Measurements from ENCODE around the gene EHD2.
"Not testable (repeated sequence)": the region's sequence is repeated elsewhere in the genome, so short reads cannot be mapped to it uniquely, and the experiment has no call there.

EHD2 gene

DNA sequence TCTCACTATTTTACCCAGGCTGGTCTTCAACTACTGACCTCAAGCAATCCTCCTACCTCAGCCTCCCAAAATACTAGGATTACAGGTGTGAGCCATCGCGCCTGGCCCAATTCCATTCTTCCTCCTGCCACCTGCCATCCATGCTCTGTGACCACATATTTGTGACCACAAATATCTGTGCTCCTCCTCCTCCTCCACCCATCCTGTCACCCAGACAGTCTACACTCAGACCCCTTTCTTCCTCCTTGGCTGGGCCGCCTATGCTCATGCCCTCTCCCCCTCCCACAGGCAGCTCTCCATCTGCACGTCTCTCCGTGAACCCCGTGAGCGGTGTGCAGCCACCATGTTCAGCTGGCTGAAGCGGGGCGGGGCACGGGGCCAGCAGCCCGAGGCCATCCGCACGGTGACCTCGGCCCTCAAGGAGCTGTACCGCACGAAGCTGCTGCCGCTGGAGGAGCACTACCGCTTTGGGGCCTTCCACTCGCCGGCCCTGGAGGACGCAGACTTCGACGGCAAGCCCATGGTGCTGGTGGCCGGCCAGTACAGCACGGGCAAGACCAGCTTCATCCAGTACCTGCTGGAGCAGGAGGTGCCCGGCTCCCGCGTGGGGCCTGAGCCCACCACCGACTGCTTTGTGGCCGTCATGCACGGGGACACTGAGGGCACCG, 3.2 kb downstream of the EHD2 start:
- DNase-seq: no peak

DNA sequence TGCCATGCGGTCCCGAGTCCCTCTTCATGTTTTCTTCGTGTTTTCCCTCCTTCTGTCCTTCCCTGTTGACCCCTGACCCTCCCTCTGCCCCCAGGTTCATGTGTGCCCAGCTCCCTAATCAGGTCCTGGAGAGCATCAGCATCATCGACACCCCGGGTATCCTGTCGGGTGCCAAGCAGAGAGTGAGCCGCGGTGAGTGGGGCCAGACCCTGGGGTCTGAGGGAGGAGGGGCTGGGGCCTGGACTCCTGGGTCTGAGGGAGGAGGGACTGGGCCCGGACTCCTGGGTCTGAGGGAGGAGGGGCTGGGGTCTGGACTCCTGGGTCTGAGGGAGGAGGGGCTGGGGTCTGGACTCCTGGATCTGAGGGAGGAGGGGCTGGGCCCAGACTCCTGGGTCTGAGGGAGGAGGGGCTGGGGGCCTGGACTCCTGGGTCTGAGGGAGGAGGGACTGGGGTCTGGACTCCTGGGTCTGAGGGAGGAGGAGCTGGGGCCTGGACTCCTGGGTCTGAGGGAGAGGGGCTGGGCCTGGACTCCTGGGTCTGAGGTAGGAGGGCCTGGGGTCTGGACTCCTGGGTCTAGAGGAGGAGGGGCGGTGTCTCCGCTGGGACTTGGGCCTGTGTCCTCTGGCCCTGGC, 5.3 kb downstream of the EHD2 start:
- DNase-seq: not testable (repeated sequence)

DNA sequence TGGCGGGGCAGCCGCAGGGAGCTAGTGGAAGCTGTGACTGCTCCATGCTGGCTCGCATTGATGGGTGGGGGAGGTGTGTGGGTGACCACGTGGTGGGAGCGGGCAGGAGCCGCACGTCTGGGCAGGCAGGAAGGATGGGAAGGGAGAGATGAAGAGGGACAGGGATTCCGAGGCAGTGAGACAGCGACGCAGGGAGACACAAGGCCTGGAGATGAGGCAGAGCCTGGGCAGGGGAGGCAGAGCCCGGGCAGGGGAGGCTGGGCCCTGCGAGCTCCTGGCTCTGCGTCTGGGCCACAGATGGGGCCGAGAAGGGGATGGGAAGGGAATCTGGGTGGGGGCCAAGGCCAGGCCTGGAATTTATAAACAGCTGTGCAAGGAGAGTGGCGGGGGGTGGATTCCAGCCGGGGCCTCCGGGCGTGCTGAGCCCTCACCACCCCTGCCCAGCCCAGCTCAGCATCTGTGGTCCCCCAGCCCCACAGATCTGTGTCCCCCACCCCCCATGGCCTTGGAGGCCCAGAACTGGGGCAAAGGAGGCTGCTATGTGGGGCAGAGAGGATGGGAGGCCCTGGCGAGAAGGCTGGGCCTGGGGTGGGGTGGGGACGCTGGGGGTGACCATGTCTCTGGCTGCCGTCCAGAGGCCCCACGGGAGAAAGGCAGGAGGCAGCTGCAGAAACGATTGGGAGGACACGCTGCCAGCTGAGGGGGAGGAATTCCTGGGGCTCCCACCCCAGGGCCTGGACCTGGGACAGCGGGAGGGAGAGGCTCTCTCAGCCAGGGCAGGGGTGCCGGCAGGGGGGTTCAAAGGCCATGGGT, 6.0 kb downstream of the EHD2 start:
- no peak for DNase-seq

DNA sequence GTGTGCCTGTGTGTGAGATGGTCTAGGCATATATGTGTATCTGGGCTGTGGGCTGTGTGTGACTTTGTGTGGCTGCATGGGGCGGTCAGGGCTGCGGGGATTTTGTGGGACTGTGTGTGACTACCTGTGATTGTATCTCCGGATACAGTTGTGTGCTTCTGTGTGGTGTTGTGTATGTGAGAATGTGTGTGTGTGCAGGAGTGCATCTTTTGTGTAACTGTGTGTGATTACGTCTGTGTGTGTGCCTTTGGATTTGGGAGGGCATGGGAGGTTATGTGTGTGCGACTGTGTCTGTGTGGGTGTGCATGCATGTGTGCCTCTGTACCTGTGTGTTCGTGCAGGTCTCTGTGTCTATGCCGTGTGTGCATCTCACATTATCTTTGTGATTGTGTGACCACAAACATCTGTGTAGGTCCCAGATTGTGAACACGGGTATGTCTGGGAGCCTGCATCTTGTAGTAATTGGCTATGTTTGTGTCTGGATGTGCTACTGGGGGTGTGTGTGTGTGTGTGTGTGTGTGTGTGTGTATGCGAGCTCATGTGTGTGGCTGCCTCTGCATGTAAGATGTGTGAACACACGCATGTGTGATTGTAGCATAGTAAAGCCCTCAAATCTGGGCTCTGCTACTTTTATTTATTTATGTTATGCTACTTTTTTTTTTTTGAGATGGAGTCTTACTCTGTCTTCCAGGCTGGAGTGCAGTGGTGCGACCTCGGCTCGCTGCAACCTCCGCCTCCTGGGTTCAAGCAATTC, 7.6 kb downstream of the EHD2 start:
- no peak for DNase-seq

DNA sequence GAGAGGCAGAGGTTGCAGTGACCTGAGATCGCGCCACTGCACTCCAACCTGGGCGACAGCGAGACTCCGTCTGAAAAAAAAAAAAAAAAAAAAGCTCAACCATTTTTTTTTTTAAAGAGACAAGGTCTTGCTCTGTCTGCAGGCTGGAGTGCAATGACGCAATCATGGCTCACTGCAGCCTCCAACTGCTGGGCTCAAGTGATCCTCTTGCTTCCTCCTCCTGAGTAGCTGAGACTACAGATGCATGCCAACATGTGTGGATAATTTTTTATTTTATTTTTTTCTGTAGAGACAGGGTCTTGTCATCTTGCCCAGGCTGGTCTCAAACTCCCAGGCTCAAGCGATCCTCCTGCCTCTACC, 10.3 kb downstream of the EHD2 start:
- no peak for DNase-seq

DNA sequence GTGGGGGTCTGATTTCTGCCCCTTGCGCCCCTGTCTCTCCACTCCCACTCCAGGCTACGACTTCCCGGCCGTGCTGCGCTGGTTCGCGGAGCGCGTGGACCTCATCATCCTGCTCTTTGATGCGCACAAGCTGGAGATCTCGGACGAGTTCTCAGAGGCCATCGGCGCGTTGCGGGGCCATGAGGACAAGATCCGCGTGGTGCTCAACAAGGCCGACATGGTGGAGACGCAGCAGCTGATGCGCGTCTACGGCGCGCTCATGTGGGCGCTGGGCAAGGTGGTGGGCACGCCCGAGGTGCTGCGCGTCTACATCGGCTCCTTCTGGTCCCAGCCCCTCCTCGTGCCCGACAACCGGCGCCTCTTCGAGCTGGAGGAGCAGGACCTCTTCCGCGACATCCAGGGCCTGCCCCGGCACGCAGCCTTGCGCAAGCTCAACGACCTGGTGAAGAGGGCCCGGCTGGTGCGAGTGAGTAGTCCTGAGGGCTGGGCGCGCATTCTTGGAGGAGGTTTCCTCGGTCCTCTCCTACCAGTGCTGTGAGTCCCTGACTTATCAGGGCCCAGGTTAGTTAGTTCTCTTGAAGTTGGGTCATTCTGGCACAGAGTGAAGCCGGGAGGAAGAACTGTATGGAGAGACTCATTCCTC, 12.7 kb downstream of the EHD2 start:
- no peak for DNase-seq

DNA sequence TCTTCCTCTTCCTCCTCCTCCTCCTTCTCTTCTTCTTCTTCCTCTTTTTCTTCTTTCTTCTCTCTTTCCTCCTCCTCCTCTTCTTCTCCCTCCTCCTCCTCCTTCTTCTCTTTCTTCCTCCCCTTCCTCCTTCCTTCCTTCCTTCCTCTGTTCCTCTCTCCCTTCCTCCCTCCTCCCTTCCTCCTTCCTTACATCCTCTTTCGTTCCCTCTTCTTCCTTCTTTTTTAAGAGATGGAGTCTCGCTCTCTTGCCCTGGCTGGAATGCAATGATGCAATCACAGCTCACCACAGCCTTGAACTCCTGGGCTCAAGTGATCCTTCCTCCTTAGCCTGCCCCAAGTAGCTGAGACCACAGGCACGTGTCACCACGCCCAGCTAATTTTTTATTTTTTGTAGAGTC, 13.2 kb downstream of the EHD2 start:
- no peak for DNase-seq

DNA sequence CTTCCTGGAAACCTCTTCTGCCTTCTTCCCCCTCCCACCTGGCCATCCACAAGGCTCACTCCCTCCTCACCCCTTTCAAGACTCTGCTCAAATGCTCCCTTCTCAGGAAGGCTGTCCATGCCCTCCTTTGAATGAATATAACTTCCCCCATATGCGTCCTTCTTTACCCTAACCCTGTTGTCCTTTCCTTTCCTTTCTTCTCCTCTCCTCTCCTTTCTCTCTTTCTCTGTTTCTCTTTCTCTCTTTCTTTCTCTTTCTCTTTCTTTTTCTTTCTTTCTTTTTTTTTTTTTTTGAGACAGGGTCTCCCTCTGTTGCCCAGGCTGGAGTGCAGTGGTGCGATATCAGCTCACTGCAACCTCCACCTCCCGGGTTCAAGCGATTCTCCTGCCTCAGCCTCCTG, 15.1 kb downstream of the EHD2 start:
- not testable (repeated sequence) for DNase-seq

DNA sequence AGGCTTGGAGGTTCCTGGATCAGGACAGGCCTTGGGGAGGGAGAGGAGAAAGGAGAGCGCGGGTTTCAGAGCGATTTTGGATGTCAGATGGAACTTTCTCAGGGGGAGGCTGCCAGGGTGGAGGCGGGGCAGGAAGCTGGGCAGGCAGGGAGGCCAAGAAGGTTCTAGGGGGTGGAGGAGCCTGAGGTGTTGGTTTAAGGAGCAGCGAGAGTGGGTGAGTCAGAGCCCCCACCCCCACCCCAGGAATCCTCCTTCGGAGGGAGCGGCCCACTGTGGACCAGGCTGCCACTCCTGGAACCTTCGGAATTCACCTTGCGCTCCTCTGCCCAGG, 16.2 kb downstream of the EHD2 start:
- DNase-seq: no peak

DNA sequence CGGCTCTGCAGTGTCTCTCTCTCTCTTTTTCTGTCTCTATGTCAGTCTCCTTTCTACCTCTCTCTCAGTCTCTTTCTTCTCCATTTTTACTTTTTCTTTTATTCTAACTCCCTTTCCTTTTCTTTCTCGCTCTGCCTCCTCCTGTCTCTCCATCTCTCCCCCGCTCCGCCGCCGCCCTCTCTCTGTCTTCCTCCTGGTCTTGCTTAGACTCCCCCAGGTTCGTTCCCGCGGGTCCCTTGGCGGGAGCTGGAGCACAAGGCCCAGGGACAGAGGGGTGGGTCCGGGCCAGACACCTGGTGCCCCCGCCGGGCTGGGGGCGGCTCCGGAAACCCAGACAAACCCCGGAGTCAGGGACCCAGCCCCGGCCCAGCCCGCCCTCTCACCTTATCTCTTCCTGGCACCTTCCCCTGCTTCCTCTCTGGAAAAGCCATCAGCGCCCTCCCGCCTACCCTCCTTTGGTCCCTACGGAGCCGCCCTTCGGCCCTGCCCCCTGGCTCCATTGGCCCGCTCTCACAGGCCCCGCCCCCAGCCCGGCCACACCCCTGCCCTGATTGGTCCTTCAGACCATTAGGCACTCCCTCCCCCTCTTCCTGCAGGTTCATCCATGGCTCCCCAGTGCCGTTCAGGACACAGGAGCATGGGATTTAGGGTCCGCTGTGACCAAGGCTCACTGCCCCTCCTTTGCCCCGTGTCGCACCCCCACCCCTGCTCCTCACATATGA, 16.7 kb downstream of the EHD2 start:
- DNase-seq: no peak

DNA sequence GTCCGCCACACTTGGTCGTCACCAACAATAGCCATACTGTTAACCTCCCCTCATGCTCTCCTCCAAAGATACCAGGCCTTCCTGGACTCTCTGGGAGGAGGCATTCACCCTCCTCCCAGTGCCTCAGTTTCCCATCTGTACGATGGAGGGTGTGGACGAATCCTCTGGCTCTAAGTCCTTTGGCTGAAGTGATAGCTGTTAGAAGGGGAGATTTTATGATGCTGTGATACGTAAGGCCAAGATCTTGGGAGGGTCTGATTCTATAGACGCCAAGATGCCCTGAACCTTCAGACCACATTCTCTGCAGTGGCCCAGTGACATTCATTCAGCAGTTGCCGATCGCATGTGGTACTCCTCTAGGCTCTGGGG, 17.3 kb downstream of the EHD2 start:
- no peak for DNase-seq

DNA sequence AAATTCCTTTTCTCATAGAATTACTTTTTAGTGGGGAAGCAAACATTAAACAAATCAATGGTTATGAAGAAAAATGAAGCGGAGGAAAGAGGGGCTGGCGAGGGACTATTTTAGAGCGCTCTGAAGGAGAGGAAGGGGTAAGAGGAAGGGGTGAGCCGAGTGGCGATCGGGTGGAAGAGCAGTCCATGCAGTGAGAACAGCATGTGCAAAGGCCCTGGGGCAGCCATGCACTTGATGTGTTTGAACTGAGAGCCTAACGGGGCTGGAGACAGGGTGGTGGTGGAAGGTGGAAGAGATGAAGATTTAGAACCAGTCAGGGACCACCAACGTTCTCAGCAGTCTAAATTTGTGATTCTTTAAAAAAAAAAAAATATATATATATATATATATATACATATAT, 17.7 kb downstream of the EHD2 start:
- DNase-seq: no peak

DNA sequence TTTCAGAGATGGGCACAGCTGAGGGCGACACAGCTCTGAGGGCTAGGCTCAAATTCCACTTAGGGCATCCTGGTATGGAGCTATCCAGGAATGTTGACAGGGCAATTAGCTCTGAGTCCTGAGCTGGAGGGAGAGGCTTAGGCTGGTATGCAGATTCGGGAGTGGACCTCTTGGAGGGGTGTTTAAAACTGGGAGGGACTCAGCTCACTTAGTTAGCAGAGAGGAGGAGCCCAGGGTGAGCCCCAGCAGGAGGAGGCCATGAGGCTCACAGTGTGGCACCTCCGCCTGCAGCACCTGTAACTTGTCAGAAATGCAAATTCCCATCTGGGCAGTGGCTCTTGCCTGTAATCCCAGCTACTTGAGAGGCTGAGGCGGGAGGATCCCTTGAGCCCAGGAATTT, 21.9 kb downstream of the EHD2 start:
- DNase-seq: no peak

DNA sequence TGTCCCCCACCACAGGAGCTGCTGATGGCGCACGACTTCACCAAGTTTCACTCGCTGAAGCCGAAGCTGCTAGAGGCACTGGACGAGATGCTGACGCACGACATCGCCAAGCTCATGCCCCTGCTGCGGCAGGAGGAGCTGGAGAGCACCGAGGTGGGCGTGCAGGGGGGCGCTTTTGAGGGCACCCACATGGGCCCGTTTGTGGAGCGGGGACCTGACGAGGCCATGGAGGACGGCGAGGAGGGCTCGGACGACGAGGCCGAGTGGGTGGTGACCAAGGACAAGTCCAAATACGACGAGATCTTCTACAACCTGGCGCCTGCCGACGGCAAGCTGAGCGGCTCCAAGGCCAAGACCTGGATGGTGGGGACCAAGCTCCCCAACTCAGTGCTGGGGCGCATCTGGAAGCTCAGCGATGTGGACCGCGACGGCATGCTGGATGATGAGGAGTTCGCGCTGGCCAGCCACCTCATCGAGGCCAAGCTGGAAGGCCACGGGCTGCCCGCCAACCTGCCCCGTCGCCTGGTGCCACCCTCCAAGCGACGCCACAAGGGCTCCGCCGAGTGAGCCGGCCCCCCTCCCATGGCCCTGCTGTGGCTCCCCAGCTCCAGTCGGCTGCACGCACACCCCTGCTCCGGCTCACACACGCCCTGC, 27.8 kb downstream of the EHD2 start:
- no peak for DNase-seq

DNA sequence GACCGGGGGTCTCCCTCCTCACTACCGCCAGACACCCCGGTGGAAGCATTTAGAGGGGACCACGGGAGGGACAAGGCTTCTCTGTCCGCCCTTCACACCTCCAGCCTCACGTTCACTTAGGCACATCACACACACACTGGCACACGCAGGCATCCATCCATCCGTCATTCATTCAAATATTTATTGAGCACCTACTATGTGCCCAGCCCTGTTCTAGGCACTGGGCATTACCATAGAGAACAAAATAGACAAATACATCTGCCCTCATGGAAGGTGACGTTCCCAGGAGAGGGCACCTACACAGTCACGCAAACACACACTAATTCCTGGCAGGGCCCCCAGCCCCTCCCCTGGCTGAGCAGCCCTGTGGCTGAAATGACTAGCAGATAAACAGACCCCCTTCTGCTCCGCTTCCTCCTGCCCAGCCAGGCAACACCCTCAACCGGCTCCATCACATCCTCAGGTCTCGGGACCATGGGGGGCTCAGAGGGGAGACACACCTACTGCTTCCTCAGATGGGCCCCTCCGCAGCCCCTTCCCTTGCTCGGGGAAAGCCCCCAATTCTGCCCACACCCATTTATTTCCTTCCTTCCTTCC, 28.4 kb downstream of the EHD2 start:
- no peak for DNase-seq

DNA sequence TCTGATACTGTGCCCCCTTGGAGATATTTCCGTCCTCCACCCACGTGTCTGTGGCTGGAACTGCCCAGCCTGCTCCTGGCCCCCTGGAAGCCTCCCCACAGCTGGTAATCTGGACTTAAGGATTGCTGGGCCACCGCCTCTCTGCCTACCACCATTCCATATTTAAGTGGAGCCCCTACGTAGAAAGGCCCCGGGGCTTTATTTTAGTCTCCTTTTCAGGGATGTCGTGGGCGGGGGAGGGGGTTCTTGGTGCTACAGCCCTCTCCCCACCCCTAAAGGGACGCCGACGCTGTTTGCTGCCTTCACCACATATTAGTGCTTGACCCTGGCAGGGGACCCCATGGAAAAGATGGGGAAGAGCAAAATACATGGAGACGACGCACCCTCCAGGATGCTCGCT, 29.4 kb downstream of the EHD2 start:
- DNase-seq: no peak

DNA sequence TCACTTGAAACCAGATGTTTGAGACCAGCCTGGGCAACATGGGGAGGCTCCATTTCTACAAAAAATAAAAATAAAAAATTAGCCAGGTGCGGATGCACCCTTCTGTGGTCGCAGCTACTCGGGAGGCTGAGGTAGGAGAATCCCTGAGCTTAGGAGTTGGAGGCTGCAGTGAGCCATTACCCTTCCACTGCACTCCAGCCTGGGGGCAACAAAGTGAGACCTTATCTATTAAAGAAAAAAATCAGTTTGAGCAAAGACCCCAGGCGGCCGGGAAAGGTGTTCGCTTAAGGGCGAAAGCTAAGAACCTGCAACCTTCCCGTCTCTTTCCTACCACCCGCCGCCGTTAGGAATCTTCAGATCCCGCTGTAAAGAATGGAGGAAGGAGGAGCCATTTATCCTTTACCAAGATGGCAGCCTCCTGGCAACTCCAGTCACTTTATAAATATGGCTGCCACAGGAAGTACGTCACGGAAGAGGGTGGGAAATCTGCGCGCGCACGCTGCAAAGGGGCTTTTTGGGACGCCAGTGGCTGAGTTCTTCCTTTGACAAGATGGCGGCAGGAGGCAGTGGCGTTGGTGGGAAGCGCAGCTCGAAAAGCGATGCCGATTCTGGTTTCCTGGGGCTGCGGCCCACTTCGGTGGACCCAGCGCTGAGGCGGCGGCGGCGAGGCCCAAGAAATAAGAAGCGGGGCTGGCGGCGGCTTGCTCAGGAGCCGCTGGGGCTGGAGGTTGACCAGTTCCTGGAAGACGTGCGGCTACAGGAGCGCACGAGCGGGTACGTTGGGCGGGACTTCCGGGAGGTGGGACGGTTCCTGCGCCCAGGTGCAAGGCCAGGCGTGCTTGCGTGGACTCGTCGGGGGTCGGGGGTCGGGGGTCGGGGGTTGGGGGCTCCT, 32.0 kb downstream of the EHD2 start, which contains the start of gene NOP53:
Gene NOP53, plus strand, starts transcription at position 537 of the 892 bp plus-strand sequence. Its CDS starts 14 bp downstream, at position 551.
- peak; percentile 92 for DNase-seq

DNA sequence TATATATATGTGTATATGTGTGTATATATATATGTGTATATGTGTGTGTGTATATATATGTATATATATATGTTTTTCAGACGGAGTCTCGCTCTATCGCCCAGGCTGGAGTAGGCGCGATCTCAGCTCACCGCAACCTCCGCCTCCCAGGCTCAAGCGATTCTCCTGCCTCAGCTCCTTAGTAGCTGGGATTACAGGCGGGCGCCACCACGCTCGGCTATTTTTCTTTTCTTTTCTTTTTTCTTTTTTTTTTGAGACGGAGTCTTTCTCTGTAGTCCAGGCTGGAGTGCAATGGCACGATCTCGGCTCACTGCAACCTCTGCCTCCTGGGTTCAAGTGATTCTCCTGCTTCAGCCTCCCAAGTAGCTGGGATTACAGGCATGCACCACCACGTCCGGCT, 32.9 kb downstream of the EHD2 start:
- DNase-seq: not testable (repeated sequence)

DNA sequence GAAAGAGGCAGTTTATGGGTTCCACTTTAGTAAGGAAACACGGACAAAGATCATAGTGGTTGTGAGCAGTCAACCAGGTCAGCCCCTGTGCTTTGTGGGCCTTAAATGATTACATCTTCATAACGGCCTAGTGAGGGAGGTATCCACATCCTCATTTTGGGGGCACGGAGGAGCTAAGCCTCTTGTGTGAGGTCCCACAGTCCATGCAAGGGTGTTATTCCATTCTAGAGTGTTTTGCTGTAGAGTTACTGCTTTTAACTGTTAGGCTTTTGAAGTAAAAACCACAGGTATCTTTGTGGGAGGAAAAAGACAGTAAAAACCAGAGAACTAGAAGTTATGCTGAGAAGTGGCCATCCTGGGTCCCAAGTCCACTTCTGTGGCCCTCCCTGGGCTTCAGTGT, 36.1 kb downstream of the EHD2 start:
- DNase-seq: no peak

DNA sequence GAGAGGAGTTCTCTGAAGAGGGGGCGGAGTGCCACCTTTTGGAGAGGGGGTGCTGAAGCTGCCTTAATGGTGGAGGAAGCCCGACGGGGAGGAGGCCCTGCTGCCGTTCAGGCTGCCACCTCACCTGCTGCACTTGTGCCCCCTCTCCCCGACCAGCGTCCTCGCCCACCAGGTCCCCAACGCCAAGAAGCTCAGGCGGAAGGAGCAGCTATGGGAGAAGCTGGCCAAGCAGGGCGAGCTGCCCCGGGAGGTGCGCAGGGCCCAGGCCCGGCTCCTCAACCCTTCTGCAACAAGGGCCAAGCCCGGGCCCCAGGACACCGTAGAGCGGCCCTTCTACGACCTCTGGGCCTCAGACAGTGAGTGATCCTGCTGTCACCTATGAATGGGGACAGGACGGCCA, 37.5 kb downstream of the EHD2 start:
- DNase-seq: no peak

All from NCI-H510A treated with DMSO at 0.1 percent for 48 hours (cell line).